ENCODE measurements around the gene FOXN1.
"Not testable (repeated sequence)": the region's sequence is repeated elsewhere in the genome, so short reads cannot be mapped to it uniquely, and the experiment has no call there.

Gene FOXN1, protein sequence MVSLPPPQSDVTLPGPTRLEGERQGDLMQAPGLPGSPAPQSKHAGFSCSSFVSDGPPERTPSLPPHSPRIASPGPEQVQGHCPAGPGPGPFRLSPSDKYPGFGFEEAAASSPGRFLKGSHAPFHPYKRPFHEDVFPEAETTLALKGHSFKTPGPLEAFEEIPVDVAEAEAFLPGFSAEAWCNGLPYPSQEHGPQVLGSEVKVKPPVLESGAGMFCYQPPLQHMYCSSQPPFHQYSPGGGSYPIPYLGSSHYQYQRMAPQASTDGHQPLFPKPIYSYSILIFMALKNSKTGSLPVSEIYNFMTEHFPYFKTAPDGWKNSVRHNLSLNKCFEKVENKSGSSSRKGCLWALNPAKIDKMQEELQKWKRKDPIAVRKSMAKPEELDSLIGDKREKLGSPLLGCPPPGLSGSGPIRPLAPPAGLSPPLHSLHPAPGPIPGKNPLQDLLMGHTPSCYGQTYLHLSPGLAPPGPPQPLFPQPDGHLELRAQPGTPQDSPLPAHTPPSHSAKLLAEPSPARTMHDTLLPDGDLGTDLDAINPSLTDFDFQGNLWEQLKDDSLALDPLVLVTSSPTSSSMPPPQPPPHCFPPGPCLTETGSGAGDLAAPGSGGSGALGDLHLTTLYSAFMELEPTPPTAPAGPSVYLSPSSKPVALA

DNA sequence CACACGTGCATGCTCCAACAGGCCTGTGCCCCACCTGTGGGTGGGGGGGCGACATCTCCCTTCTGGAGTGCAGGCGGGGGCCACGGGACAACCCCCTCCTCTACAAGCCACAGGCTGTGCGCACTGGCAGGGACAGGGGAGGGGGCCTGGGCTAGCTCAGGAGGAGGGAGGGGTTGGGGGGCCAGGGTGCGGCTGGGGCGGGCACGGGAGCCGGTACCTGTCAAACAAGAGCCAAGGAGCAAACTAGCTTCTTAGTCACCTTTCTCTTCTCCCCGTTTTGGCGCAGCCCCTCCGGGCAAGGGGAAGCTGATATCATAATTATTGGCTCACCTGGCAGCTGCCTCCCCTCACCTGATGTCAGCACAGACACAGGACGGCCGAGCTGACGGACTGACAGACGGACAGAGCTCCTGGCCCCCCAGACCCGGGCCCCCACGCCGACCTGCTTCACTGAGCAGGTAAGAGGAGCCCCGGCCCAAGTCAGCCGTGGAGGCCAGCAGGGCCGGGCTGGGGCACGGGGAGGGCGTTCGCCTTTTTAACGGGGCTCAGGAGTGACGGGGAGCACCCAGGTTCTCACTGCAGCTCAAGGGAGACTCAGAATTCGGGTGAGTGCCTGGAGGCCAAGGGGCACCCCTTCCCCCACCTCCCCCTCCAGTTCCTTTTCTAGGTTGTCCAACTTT lies at the start of gene FOXN1:
FOXN1 (plus strand) TSS at position 363 of the 680 bp plus-strand sequence. CDS start 17,622 bp downstream, outside the sequence.
- TF ChIP-seq, protein P1, sequence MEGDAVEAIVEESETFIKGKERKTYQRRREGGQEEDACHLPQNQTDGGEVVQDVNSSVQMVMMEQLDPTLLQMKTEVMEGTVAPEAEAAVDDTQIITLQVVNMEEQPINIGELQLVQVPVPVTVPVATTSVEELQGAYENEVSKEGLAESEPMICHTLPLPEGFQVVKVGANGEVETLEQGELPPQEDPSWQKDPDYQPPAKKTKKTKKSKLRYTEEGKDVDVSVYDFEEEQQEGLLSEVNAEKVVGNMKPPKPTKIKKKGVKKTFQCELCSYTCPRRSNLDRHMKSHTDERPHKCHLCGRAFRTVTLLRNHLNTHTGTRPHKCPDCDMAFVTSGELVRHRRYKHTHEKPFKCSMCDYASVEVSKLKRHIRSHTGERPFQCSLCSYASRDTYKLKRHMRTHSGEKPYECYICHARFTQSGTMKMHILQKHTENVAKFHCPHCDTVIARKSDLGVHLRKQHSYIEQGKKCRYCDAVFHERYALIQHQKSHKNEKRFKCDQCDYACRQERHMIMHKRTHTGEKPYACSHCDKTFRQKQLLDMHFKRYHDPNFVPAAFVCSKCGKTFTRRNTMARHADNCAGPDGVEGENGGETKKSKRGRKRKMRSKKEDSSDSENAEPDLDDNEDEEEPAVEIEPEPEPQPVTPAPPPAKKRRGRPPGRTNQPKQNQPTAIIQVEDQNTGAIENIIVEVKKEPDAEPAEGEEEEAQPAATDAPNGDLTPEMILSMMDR (IDR thresholded peaks at IDR 0.05; ENCODE audit: low read depth, low read length): no peak

DNA sequence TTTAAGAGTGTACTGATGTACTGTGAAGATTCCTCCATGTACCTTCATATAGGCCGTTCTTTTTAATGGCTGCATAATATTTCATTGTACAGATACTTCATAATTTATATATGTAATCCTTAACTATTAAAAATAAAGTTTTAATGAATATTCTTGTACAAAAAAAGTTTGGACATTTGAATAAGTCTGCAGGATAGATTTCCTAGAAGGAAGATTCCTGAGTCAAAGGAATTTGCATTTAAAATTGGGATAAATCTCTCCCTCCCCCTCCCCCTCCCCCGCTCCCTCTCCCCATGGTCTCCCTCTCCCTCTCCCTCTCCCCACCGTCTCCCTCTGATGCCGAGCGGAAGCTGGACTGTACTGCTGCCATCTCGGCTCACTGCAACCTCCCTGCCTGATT lies 48.3 kb upstream of the FOXN1 start:
- TF ChIP-seq, protein P1 (IDR thresholded peaks at IDR 0.05; ENCODE audit: low read depth, low read length): no peak

More for the DNA sequence above, at the start of gene FOXN1:
- DNase-seq (ENCODE audit: extremely low read depth, low read depth): no peak

DNA sequence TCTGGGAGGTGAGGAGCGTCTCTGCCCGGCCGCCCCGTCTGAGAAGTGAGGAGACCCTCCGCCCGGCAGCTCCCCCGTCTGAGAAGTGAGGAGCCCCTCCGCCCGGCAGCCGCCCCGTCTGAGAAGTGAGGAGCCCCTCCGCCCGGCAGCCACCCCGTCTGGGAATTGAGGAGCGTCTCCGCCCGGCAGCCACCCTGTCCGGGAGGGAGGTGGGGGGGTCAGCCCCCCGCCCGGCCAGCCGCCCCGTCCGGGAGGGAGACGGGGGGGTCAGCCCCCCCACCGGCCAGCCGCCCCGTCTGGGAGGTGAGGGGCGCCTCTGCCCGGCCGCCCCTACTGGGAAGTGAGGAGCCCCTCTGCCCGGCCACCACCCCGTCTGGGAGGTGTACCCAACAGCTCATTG lies 47.3 kb upstream of the FOXN1 start:
- not testable (repeated sequence) for DNase-seq (ENCODE audit: extremely low read depth, low read depth)

More for the DNA sequence above, 48.3 kb upstream of the FOXN1 start:
- no peak for DNase-seq (ENCODE audit: extremely low read depth, low read depth)

DNA sequence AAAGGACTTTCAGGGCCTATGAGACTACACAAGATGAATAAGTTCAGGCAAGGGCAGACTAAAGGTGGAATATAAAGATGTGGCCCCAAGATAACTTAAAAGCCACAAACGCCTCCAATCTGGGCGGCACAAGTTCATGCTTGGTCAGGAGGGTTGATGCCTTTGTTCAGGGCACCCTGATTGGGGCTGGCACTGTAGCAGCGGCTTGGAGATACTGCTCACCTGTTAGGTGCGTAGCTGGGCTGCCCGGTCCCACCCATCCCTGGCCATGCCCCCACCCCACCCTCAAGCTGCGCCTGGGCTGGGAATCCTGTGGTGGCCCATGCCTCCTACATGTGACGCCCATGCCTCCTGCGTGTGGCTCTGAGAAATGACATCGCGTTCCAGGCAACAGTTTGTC lies 45.2 kb upstream of the FOXN1 start:
- DNase-seq (ENCODE audit: extremely low read depth, low read depth): no peak
- TF ChIP-seq, protein P1 (IDR thresholded peaks at IDR 0.05; ENCODE audit: low read depth, low read length): no peak

DNA sequence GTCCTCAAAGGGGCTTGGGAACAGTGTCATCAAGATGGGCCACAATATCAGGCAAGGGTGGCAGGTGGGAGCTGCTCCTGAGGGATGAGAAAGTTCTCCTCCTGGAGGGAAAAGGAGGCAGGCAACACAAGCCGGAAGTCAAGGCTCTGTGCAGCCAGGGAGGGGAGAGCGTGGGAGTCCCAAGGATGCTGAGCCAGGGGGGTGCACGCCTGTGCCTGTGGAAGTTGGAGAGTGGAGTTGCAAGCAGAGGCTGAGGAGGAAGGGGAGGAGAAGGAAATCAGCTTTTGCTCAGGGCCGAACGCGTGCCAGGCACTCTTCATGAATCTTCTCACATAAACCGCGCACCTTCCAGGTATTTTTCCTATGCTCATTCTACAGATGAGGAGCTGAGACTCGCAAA lies 40.1 kb upstream of the FOXN1 start:
- DNase-seq (ENCODE audit: extremely low read depth, low read depth): no peak
- TF ChIP-seq, protein P1 (IDR thresholded peaks at IDR 0.05; ENCODE audit: low read depth, low read length): no peak

DNA sequence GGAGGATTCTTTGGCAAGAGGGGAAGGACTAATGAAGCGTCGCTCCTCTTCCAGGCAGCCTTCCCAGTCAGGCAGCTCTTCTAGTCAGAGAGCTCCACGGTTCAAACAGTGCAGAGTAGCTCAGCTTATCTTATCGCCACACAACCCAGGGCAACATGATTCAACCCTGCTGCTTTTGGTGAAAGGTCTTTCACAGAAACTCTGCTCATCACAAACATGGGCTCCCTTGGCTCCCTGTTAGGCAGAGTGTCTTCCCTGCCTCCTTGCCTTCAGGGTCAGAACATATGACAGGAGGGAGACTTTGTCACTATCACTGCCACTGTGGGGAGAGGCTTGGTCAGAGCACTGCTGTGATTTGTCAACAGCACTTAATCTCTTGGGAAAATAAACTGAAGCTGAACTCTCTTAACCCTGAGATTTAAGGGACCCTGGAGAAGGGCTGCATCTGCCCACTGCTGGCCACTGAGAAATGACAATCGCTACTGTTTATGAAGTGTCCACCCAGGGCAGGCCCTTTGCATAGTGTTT lies 39.6 kb upstream of the FOXN1 start:
- TF ChIP-seq, protein P1 (IDR thresholded peaks at IDR 0.05; ENCODE audit: low read depth, low read length): no peak
- no peak for DNase-seq (ENCODE audit: extremely low read depth, low read depth)

DNA sequence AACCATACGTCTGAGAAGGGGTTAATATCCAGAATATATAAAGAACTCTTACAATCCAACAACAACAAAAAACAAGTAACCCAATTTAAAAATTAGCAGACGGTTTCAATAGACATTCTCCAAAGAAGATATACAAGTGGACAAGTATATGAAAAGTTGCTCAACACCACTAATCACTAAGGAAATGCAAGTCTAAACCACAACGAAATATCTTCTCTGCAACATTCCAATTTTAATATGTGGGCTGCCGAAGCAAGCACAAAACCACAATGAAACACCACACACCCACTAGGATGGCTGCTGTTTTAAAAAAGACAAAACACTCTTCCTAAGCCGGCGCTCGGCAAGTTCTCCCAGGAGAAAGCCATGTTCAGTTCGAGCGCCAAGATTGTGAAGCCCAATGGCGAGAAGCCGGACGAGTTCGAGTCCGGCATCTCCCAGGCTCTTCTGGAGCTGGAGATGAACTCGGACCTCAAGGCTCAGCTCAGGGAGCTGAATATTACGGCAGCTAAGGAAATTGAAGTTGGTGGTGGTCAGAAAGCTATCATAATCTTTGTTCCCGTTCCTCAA lies 38.6 kb upstream of the FOXN1 start:
- DNase-seq (ENCODE audit: extremely low read depth, low read depth): peak; percentile 24
- TF ChIP-seq, protein P1 (IDR thresholded peaks at IDR 0.05; ENCODE audit: low read depth, low read length): no peak

DNA sequence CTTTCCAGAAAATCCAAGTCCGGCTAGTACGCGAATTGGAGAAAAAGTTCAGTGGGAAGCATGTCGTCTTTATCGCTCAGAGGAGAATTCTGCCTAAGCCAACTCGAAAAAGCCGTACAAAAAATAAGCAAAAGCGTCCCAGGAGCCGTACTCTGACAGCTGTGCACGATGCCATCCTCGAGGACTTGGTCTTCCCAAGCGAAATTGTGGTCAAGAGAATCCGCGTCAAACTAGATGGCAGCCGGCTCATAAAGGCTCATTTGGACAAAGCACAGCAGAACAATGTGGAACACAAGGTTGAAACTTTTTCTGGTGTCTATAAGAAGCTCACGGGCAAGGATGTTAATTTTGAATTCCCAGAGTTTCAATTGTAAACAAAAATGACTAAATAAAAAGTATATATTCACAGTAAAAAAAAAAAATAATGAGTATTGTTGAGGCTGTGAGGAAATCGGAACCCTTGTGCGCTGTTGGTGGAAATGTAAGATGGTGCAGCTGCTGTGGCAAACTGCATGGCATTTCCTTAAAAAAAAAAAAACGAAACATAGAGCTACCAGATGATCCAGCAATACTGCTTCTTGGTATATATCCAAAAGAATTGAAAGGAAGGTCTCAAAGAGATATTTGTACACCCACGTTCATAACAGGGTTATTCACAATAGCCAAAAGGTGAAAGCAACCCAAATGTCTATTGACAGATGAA lies 38.0 kb upstream of the FOXN1 start:
- not testable (repeated sequence) for DNase-seq (ENCODE audit: extremely low read depth, low read depth)
